ENCODE measurements around the gene PLCD4.
A peak's percentile ranks its signal among the peaks of the same experiment; 100 is the strongest.

GRCh38 chr2:218569038-218569431, 38.7 kb upstream of the PLCD4 start:
- no peak for TF ChIP-seq POLR2A (IDR thresholded peaks at IDR 0.05; ENCODE audit: low read depth, low read length)
- peak; percentile 3; the same call in 1 of the 2 replicates for TF ChIP-seq POLR2AphosphoS5 (IDR thresholded peaks at IDR 0.05; ENCODE audit: low read depth, low read length)

All from GM12892 (cell line).